ENCODE results near the gene CDH8. TPM values are rescaled to one million over a fixed set of nuclear protein-coding genes. Genes with fewer than 3 reads are reported as not detected.

The CDH8 gene
- total RNA-seq, 4 donors from 2014 or later: not detected

- no peaks in the 10 kb centered on the region for H3K9me3 ChIP-seq
- no peaks in the 10 kb centered on the region for H3K27me3 ChIP-seq
- H3K4me1 ChIP-seq: no peaks in the 10 kb centered on the region
- DNase-seq: no peak
- H3K27ac ChIP-seq: no peak overlapping the region
- TF ChIP-seq POLR2A (IDR thresholded peaks at IDR 0.05): no peak
- TF ChIP-seq, protein P1, sequence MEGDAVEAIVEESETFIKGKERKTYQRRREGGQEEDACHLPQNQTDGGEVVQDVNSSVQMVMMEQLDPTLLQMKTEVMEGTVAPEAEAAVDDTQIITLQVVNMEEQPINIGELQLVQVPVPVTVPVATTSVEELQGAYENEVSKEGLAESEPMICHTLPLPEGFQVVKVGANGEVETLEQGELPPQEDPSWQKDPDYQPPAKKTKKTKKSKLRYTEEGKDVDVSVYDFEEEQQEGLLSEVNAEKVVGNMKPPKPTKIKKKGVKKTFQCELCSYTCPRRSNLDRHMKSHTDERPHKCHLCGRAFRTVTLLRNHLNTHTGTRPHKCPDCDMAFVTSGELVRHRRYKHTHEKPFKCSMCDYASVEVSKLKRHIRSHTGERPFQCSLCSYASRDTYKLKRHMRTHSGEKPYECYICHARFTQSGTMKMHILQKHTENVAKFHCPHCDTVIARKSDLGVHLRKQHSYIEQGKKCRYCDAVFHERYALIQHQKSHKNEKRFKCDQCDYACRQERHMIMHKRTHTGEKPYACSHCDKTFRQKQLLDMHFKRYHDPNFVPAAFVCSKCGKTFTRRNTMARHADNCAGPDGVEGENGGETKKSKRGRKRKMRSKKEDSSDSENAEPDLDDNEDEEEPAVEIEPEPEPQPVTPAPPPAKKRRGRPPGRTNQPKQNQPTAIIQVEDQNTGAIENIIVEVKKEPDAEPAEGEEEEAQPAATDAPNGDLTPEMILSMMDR (IDR thresholded peaks at IDR 0.05): no peak
- intact Hi-C loops (cut with DNase I): no loop called here
- no peak overlapping the region for H3K4me3 ChIP-seq (replicated peaks in 1 of 3)
- no peaks in the 10 kb centered on the region for H3K36me3 ChIP-seq
These were observed 90.2 kb downstream of the CDH8 start for GRCh38 chr16:61946019-61946418.

- H3K27me3 ChIP-seq: no peaks in the 10 kb centered on the region
- intact Hi-C loops (cut with DNase I): no loop called here
- no peak overlapping the region for H3K4me3 ChIP-seq (replicated peaks in 1 of 3)
- no peaks in the 10 kb centered on the region for H3K9me3 ChIP-seq
- no peaks in the 10 kb centered on the region for H3K4me1 ChIP-seq
- no peak overlapping the region for H3K27ac ChIP-seq
- H3K36me3 ChIP-seq: no peaks in the 10 kb centered on the region
- DNase-seq: no peak
- TF ChIP-seq POLR2A (IDR thresholded peaks at IDR 0.05): no peak
- TF ChIP-seq, protein P1 (IDR thresholded peaks at IDR 0.05): no peak
- WGBS, 2 donors: 39 to 43% methylated on average over 4 of the region's 4 CpGs
These were observed 90.7 kb downstream of the CDH8 start for GRCh38 chr16:61945511-61945910.

DNA sequence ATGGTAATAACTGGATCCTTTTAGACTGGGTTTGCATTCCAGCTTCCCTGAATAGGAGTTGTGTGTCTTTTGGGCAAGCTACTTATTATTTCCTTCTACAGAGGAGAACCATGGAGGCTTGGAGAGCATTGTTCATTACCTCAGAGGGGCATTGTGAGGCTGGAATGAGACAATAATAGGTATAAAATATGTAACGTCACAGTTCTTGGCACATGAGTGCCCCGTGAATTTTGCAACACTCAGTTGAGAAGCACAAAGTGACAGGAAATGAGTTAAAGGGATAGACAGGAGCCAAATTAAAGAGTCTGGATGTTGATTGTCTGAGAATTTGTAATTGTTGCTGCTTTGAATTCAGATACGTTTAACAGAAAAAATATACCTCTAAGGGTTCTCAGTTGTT is 92.2 kb downstream of the CDH8 start:
- WGBS, 2 donors: 58 to 68% methylated on average over 3 of the region's 3 CpGs
- H3K36me3 ChIP-seq: no peaks in the 10 kb centered on the region
- no peak overlapping the region for H3K27ac ChIP-seq
- no peaks in the 10 kb centered on the region for H3K9me3 ChIP-seq
- intact Hi-C loops (cut with DNase I): no loop called here
- TF ChIP-seq, protein P1 (IDR thresholded peaks at IDR 0.05): no peak
- no peak for TF ChIP-seq POLR2A (IDR thresholded peaks at IDR 0.05)
- DNase-seq: no peak
- H3K27me3 ChIP-seq: no peaks in the 10 kb centered on the region
- no peak overlapping the region for H3K4me3 ChIP-seq (replicated peaks in 1 of 3)
- H3K4me1 ChIP-seq: no peaks in the 10 kb centered on the region

- WGBS, 2 donors: 92 to 97% methylated on average over 10 of the region's 10 CpGs
These were observed 95.6 kb downstream of the CDH8 start for GRCh38 chr16:61940611-61941010.

GRCh38 chr16:61937646-61938045 is 98.6 kb downstream of the CDH8 start:
- intact Hi-C loops (cut with DNase I): no loop called here

More at GRCh38 chr16:61940611-61941010, 95.6 kb downstream of the CDH8 start:
- H3K36me3 ChIP-seq: no peaks in the 10 kb centered on the region
- DNase-seq: no peak
- H3K4me1 ChIP-seq: no peaks in the 10 kb centered on the region
- intact Hi-C loops (cut with DNase I): no loop called here
- H3K9me3 ChIP-seq: no peaks in the 10 kb centered on the region
- TF ChIP-seq, protein P1 (IDR thresholded peaks at IDR 0.05): no peak
- no peaks in the 10 kb centered on the region for H3K27me3 ChIP-seq
- H3K27ac ChIP-seq: no peak overlapping the region
- no peak overlapping the region for H3K4me3 ChIP-seq (replicated peaks in 1 of 3)

More at GRCh38 chr16:61937646-61938045, 98.6 kb downstream of the CDH8 start:
- Histone ChIP-seq H3K9me3 (no peaks in the 10 kb centered on the region), H3K36me3 (no peaks in the 10 kb centered on the region), H3K27ac (no peak overlapping the region), H3K4me1 (no peaks in the 10 kb centered on the region), H3K27me3 (no peaks in the 10 kb centered on the region), H3K4me3 (replicated peaks in 1 of 3) (no peak overlapping the region)
- DNase-seq: no peak
- no peak for TF ChIP-seq POLR2A (IDR thresholded peaks at IDR 0.05)
- TF ChIP-seq, protein P1 (IDR thresholded peaks at IDR 0.05): no peak

Measured in thyroid gland (tissue), 4 donors.